ENCODE results near the gene ZNF865.

- no peak for TF ChIP-seq EZH2 (IDR thresholded peaks at IDR 0.05; ENCODE audit: borderline replicate concordance, low read length)
- TF ChIP-seq CTCF (IDR thresholded peaks at IDR 0.05; ENCODE audit: low read length): no peak
These were observed 1.7 kb upstream of the ZNF865 start for GRCh38 chr19:55603581-55604292.
